Epithelial cell of esophagus (primary cell): Measurements from ENCODE around the gene ANKRD27.

Source experiments
- DNase-seq: peaks from one replicate; pipeline ENCODE4 v3.0.0; 2010; ENCODE audit warnings: low read depth
- H3K4me3 ChIP-seq: 2 replicates; pipeline ENCODE4 v1.5.1; 2011; ENCODE audit warnings: mild to moderate bottlenecking, low read length, control low read depth
- CTCF ChIP-seq: IDR thresholded peaks from 2 replicates; pipeline ENCODE4 v1.5.1; 2011; ENCODE audit warnings: low read depth, mild to moderate bottlenecking, low read length, control low read depth, inconsistent platforms; ENCODE audit not compliant: insufficient read depth; ENCODE audit errors: missing control alignments

Gene ANKRD27

GRCh38 chr19:32692727-32693061 lies 17.7 kb upstream of the ANKRD27 start:
- DNase-seq, result no peak
- peak overlapping the region; percentile 82 for H3K4me3 ChIP-seq
- no peak for TF ChIP-seq CTCF

- TF ChIP-seq CTCF, result no peak
- peak; percentile 81 for DNase-seq
- H3K4me3 ChIP-seq, result peak overlapping the region; percentile 82
These were observed 17.2 kb upstream of the ANKRD27 start for GRCh38 chr19:32691952-32692726.

GRCh38 chr19:32691291-32691951 lies 16.4 kb upstream of the ANKRD27 start, which contains the start of gene NUDT19:
NUDT19 (plus strand) TSS chr19:32691821; CDS start chr19:32691961, 140 bp downstream.
- TF ChIP-seq CTCF, result no peak
- peak; percentile 87 for DNase-seq
- H3K4me3 ChIP-seq, result peak within 1 kb of the TSS; percentile 82

GRCh38 chr19:32688311-32688710 lies 13.3 kb upstream of the ANKRD27 start:
- TF ChIP-seq CTCF, result no peak
- DNase-seq, result no peak
- H3K4me3 ChIP-seq, result no peak overlapping the region

- DNase-seq, result no peak
- TF ChIP-seq CTCF, result no peak
- H3K4me3 ChIP-seq, result no peak overlapping the region
These were observed 12.7 kb upstream of the ANKRD27 start for GRCh38 chr19:32687681-32688080.

GRCh38 chr19:32686847-32687475 lies 12.0 kb upstream of the ANKRD27 start:
- no peak for DNase-seq
- TF ChIP-seq CTCF, result no peak
- no peak overlapping the region for H3K4me3 ChIP-seq
